Kidney epithelial cell (primary cell): ENCODE measurements around the gene VKORC1L1. TPM values are rescaled to one million over a fixed set of nuclear protein-coding genes. Genes with fewer than 3 reads are reported as not detected.
"Not testable (repeated sequence)": the region's sequence is repeated elsewhere in the genome, so short reads cannot be mapped to it uniquely, and the experiment has no call there.

Experiments
- DNase-seq: peaks from one replicate; pipeline ENCODE4 v3.0.0-alpha.2; 2010; ENCODE audit warnings: low read depth
- H3K27me3 ChIP-seq: 2 replicates; pipeline ENCODE4 v1.6.0; 2011; ENCODE audit warnings: low read length; ENCODE audit not compliant: control insufficient read depth, insufficient read depth
- H3K36me3 ChIP-seq: 2 replicates; pipeline ENCODE4 v1.5.1; 2011; ENCODE audit warnings: low read length; ENCODE audit not compliant: control insufficient read depth, insufficient read depth
- H3K4me3 ChIP-seq: 2 replicates; pipeline ENCODE4 v1.5.1; 2011; ENCODE audit warnings: low read depth, mild to moderate bottlenecking, control low read depth, low read length
- total RNA-seq: library from RNA; depleted of rRNA; stranded (reverse); fragments of >200 nt; gene quantifications from 2 replicates; pipeline ENCODE4 v1.2.3, GENCODE V29; 2015
- TF ChIP-seq, protein P1 (sequence below): IDR thresholded peaks from 2 replicates; pipeline ENCODE4 v1.5.1; 2011; ENCODE audit warnings: mild to moderate bottlenecking, moderate library complexity, low read length, control low read depth, inconsistent platforms; ENCODE audit not compliant: insufficient read depth, poor library complexity, severe bottlenecking

The VKORC1L1 gene
- total RNA-seq, 1 donor from 2014 or later: 20.1 TPM

GRCh38 chr7:65931685-65932084 lies 58.8 kb downstream of the VKORC1L1 start:
- Histone ChIP-seq H3K27me3 (no peaks in the 10 kb centered on the region), H3K36me3 (no peaks in the 10 kb centered on the region), H3K4me3 (no peak overlapping the region)
- TF ChIP-seq, protein P1, sequence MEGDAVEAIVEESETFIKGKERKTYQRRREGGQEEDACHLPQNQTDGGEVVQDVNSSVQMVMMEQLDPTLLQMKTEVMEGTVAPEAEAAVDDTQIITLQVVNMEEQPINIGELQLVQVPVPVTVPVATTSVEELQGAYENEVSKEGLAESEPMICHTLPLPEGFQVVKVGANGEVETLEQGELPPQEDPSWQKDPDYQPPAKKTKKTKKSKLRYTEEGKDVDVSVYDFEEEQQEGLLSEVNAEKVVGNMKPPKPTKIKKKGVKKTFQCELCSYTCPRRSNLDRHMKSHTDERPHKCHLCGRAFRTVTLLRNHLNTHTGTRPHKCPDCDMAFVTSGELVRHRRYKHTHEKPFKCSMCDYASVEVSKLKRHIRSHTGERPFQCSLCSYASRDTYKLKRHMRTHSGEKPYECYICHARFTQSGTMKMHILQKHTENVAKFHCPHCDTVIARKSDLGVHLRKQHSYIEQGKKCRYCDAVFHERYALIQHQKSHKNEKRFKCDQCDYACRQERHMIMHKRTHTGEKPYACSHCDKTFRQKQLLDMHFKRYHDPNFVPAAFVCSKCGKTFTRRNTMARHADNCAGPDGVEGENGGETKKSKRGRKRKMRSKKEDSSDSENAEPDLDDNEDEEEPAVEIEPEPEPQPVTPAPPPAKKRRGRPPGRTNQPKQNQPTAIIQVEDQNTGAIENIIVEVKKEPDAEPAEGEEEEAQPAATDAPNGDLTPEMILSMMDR: no peak
- no peak for DNase-seq

DNA sequence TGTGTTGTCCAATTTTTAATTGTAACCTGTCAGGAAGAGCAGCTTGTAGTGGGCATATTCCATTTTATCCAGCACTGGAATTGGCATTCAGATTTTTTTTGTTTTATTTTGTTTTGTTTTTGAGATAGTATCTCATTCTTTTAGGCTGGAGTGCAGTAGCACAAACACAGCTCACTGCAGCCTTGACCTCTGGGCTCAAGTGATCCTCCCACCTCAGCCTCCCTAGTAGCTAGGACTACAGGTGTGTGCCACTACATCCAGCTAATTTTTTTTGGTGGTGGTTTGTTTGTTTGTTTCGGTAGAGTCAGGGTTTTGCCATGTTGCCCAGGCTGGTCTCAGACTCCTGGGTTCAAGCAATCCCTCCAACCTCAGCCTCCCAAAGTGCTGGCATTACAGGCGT lies 64.4 kb downstream of the VKORC1L1 start:
- DNase-seq: no peak
- TF ChIP-seq, protein P1: no peak
- H3K4me3 ChIP-seq: no peak overlapping the region
- H3K27me3 ChIP-seq: no peaks in the 10 kb centered on the region
- no peaks in the 10 kb centered on the region for H3K36me3 ChIP-seq

DNA sequence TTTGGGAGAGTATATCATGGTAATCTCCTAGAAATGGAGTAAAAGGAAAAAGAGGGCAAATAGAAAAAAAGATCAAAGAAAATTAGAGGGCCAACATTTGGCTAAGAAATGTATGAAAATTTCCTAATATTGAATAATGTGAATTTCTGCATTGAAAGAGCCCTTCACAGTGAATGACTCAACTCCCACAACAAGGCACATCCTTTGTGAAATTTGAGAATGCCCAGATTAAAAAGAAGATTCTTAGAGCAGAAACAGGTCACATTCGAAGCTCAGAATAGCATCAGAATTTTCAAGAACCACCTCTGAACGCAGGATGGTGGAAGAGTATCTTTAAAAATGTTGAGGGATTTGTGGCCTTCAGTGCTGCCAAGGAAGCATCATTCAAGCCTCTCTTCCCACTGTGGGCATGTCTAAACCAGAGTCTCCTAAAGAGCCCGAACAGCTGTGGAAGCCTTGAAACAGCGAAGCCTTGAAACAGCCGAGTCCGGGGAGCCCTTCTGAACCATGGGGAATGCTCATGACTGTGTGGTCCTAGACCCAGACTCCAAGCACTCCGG lies 65.5 kb downstream of the VKORC1L1 start:
- H3K4me3 ChIP-seq: no peak overlapping the region
- TF ChIP-seq, protein P1: no peak
- no peak for DNase-seq
- H3K36me3 ChIP-seq: no peaks in the 10 kb centered on the region
- no peaks in the 10 kb centered on the region for H3K27me3 ChIP-seq

GRCh38 chr7:65945787-65946186 lies 72.9 kb downstream of the VKORC1L1 start:
- H3K27me3 ChIP-seq, H3K4me3 ChIP-seq, H3K36me3 ChIP-seq, DNase-seq: not testable (repeated sequence)

- DNase-seq: no peak
- Histone ChIP-seq H3K36me3 (no peaks in the 10 kb centered on the region), H3K27me3 (no peaks in the 10 kb centered on the region), H3K4me3 (no peak overlapping the region)
- TF ChIP-seq, protein P1: no peak
Measured at GRCh38 chr7:65946904-65947303, 74.0 kb downstream of the VKORC1L1 start.

DNA sequence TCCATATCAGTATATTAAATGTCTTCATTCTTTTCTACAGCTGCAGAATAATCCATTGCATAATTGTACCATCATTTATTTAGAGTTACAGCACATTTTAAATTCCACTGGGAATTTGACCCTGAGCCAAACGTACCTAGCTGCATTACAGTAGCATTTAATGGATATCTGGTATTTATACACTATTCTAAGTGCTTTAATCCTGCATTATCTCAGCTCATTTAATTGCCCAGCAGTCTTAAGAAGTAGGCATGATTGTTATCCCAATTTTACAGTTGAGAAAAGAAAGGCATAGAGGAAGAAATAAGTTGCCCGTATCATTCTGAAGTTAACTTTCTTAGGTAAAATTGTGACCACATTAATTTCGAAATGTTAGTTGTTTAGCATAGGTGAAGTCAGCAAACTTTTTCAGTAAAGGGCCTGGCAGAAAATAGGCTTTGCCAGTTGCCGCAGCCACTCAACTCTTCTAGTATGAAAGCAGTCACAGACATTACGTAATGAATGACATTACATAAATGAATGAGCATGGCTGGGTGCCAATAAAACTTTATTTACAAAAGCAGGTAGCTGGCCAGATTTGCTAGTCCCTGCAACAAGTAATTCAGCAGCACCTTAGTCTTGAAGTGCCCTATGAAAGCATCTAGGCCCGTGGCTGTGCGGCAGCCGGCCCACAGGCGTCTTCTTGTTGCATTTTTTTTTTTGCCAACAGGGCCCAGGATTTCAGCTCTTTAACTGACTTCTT lies 79.1 kb downstream of the VKORC1L1 start:
- Histone ChIP-seq H3K4me3 (no peak overlapping the region), H3K27me3 (no peaks in the 10 kb centered on the region), H3K36me3 (peaks cover 1% of the 10 kb centered on the region)
- no peak for DNase-seq
- TF ChIP-seq, protein P1: no peak
